Measurements from ENCODE around the gene XRCC2. TPM values are rescaled to one million over a fixed set of nuclear protein-coding genes. Genes with fewer than 3 reads are reported as not detected.
A peak's percentile ranks its signal among the peaks of the same experiment; 100 is the strongest.

Gene XRCC2
- total RNA-seq, 4 donors from 2014 or later = 0.44 to 2.0 (median 0.61) TPM

- Histone ChIP-seq H3K4me1 (no peaks in the 10 kb centered on the region), H3K4me3 (no peak overlapping the region), H3K27me3 (no peaks in the 10 kb centered on the region), H3K27ac (no peak overlapping the region), H3K36me3 (no peaks in the 10 kb centered on the region), H3K9me3 (no peaks in the 10 kb centered on the region)
- WGBS, 2 donors = 89 to 92% methylated on average over 2 of the region's 2 CpGs
- TF ChIP-seq EP300 (IDR thresholded peaks at IDR 0.05) = no peak
- TF ChIP-seq CTCF (IDR thresholded peaks at IDR 0.05) = no peak
- TF ChIP-seq POLR2A (IDR thresholded peaks at IDR 0.05) = no peak
- DNase-seq (ENCODE audit: low spot score in 2 of 2) = no peak
Measured at GRCh38 chr7:152607007-152607406, 68.9 kb downstream of the XRCC2 start.

GRCh38 chr7:152602962-152603361 lies 73.0 kb downstream of the XRCC2 start:
- H3K9me3 ChIP-seq = no peaks in the 10 kb centered on the region
- no peaks in the 10 kb centered on the region for H3K27me3 ChIP-seq
- no peaks in the 10 kb centered on the region for H3K36me3 ChIP-seq
- no peak for TF ChIP-seq POLR2A (IDR thresholded peaks at IDR 0.05)
- TF ChIP-seq EP300 (IDR thresholded peaks at IDR 0.05) = no peak
- no peak for TF ChIP-seq CTCF (IDR thresholded peaks at IDR 0.05)
- no peak overlapping the region for H3K4me3 ChIP-seq
- WGBS, 2 donors = 22 to 32% methylated on average over 6 of the region's 6 CpGs
- H3K27ac ChIP-seq = peak overlapping the region in 1 of 4 donors; percentile 49
- DNase-seq (ENCODE audit: low spot score in 2 of 2) = no peak
- no peaks in the 10 kb centered on the region for H3K4me1 ChIP-seq

GRCh38 chr7:152601305-152601798 lies 74.6 kb downstream of the XRCC2 start:
- no peak overlapping the region for H3K4me3 ChIP-seq
- DNase-seq (ENCODE audit: low spot score in 2 of 2) = no peak
- 94 to 95% methylated on average over 17 of the region's 17 CpGs for WGBS, 2 donors
- no peaks in the 10 kb centered on the region for H3K36me3 ChIP-seq
- H3K27me3 ChIP-seq = no peaks in the 10 kb centered on the region
- no peak overlapping the region for H3K27ac ChIP-seq
- no peaks in the 10 kb centered on the region for H3K9me3 ChIP-seq
- TF ChIP-seq CTCF (IDR thresholded peaks at IDR 0.05) = no peak
- TF ChIP-seq EP300 (IDR thresholded peaks at IDR 0.05) = no peak
- TF ChIP-seq POLR2A (IDR thresholded peaks at IDR 0.05) = no peak
- H3K4me1 ChIP-seq = no peaks in the 10 kb centered on the region

GRCh38 chr7:152600266-152600665 lies 75.7 kb downstream of the XRCC2 start:
- Histone ChIP-seq H3K27ac (no peak overlapping the region), H3K9me3 (no peaks in the 10 kb centered on the region), H3K4me3 (no peak overlapping the region), H3K4me1 (no peaks in the 10 kb centered on the region), H3K27me3 (no peaks in the 10 kb centered on the region), H3K36me3 (no peaks in the 10 kb centered on the region)
- TF ChIP-seq CTCF (IDR thresholded peaks at IDR 0.05) (no peak), POLR2A (IDR thresholded peaks at IDR 0.05) (no peak), EP300 (IDR thresholded peaks at IDR 0.05) (no peak)
- WGBS, 2 donors = 95 to 96% methylated on average over 5 of the region's 5 CpGs
- no peak for DNase-seq (ENCODE audit: low spot score in 2 of 2)

- Histone ChIP-seq H3K27ac (no peak overlapping the region), H3K4me3 (no peak overlapping the region), H3K4me1 (no peaks in the 10 kb centered on the region), H3K9me3 (no peaks in the 10 kb centered on the region), H3K27me3 (no peaks in the 10 kb centered on the region), H3K36me3 (no peaks in the 10 kb centered on the region)
- 40 to 44% methylated on average over 8 of the region's 8 CpGs for WGBS, 2 donors
- no peak for DNase-seq (ENCODE audit: low spot score in 2 of 2)
- no peak for TF ChIP-seq CTCF (IDR thresholded peaks at IDR 0.05)
- TF ChIP-seq POLR2A (IDR thresholded peaks at IDR 0.05) = no peak
- TF ChIP-seq EP300 (IDR thresholded peaks at IDR 0.05) = no peak
Measured at GRCh38 chr7:152597507-152597906, 78.4 kb downstream of the XRCC2 start.
